Endodermal cell (in vitro differentiated cells): ENCODE results near the gene FLT3LG. TPM values are rescaled to one million over a fixed set of nuclear protein-coding genes. Genes with fewer than 3 reads are reported as not detected.

Source experiments
- DNase-seq: peaks from one replicate; pipeline ENCODE4 v3.0.0-alpha.2; 2017
- H3K27ac ChIP-seq: 2 replicates; pipeline ENCODE4 v1.5.1; 2013; ENCODE audit warnings: mild to moderate bottlenecking, low read depth, low read length, moderate library complexity
- H3K27me3 ChIP-seq: 2 replicates; pipeline ENCODE4 v1.6.1; 2013; ENCODE audit warnings: mild to moderate bottlenecking, low read length, moderate library complexity; ENCODE audit not compliant: insufficient read depth, control insufficient read depth, poor library complexity, severe bottlenecking
- H3K36me3 ChIP-seq: 2 replicates; pipeline ENCODE4 v1.7.0; 2013; ENCODE audit warnings: mild to moderate bottlenecking, low read length, moderate library complexity; ENCODE audit not compliant: control insufficient read depth, insufficient read depth
- H3K4me1 ChIP-seq: one replicate; pipeline ENCODE4 v1.7.0; 2013; ENCODE audit warnings: low read length; ENCODE audit not compliant: control insufficient read depth, insufficient read depth
- H3K4me3 ChIP-seq: 2 replicates; pipeline ENCODE4 v1.5.1; 2013; ENCODE audit warnings: mild to moderate bottlenecking, low read length, moderate library complexity
- H3K9ac ChIP-seq: 2 replicates; pipeline ENCODE4 v1.6.1; 2013; ENCODE audit warnings: mild to moderate bottlenecking, low read length, moderate library complexity; ENCODE audit not compliant: poor library complexity, severe bottlenecking; ENCODE audit errors: extremely low read depth
- H3K9me3 ChIP-seq: 2 replicates; pipeline ENCODE4 v1.6.1; 2013; ENCODE audit warnings: mild to moderate bottlenecking, low read length, moderate library complexity; ENCODE audit not compliant: control insufficient read depth
- H3K27ac Mint-ChIP-seq: 2 replicates; pipeline ENCODE4 v1.8.0; 2020; ENCODE audit warnings: mixed read lengths
- H3K27me3 Mint-ChIP-seq: 2 replicates; pipeline ENCODE4 v1.8.0; 2021; ENCODE audit warnings: mild to moderate bottlenecking, mixed read lengths; ENCODE audit not compliant: insufficient read depth
- H3K36me3 Mint-ChIP-seq: 2 replicates; pipeline ENCODE4 v1.8.0; 2020; ENCODE audit warnings: low read depth, mixed read lengths
- H3K4me1 Mint-ChIP-seq: 2 replicates; pipeline ENCODE4 v1.8.0; 2020; ENCODE audit warnings: mixed read lengths
- H3K4me3 Mint-ChIP-seq: 2 replicates; pipeline ENCODE4 v1.8.0; 2020; ENCODE audit warnings: mild to moderate bottlenecking, moderate library complexity, mixed read lengths
- H3K9me3 Mint-ChIP-seq: 2 replicates; pipeline ENCODE4 v1.8.0; 2020; ENCODE audit warnings: mild to moderate bottlenecking, mixed read lengths
- CTCF ChIP-seq: fragments of 200-600 bp; sonication (generic); conservative IDR thresholded peaks from 2 replicates; pipeline ENCODE4 v1.5.0; 2021; ENCODE audit warnings: antibody characterized with exemption, mild to moderate bottlenecking
- WGBS, 2 experiments: methylation state at CpG; one replicate each; pipeline versions ENCODE4 v1.1.5 to v1.1.7; 2013; ENCODE audit warnings: missing lambda C conversion rate in 2 of 2, mixed read lengths in 1 of 2; ENCODE audit not compliant: insufficient coverage in 1 of 2, insufficient read length in 1 of 2; 5-methylcytosine and 5-hydroxymethylcytosine counted together
- total RNA-seq, 2 donors: library from RNA; stranded (reverse); fragmentation: NEBNext Ultra II Directional in 1 of 2; extraction: Animal tissue kit (Norgen Biotek cat#: 25700) in 1 of 2; gene quantifications; 2 replicates in 1 of 2; 3 replicates in 1 of 2; pipeline ENCODE4 v1.2.1, GENCODE V29; 2021

FLT3LG gene
- total RNA-seq, 2 donors from 2014 or later, result 0.75 to 2.3 TPM

GRCh38 chr19:49528211-49528771 lies 54.3 kb downstream of the FLT3LG start:
- no peaks in the 10 kb centered on the region for H3K36me3 ChIP-seq
- no peak for TF ChIP-seq CTCF
- no peak overlapping the region for H3K4me3 ChIP-seq
- H3K9me3 Mint-ChIP-seq, result no peaks in the 10 kb centered on the region
- H3K4me1 ChIP-seq, result no peaks in the 10 kb centered on the region
- H3K27ac Mint-ChIP-seq, result no peak overlapping the region
- no peak overlapping the region for H3K9ac ChIP-seq
- DNase-seq, result no peak
- WGBS, 2 experiments, result 88 to 94% methylated on average over 16 to 25 of the region's 25 CpGs
- no peaks in the 10 kb centered on the region for H3K9me3 ChIP-seq
- peaks cover 34% of the 10 kb centered on the region for H3K36me3 Mint-ChIP-seq
- H3K4me3 Mint-ChIP-seq, result peak overlapping the region; percentile 46
- no peaks in the 10 kb centered on the region for H3K27me3 ChIP-seq
- no peak overlapping the region for H3K27ac ChIP-seq
- H3K27me3 Mint-ChIP-seq, result peaks cover 17% of the 10 kb centered on the region
- no peaks in the 10 kb centered on the region for H3K4me1 Mint-ChIP-seq

- WGBS, 2 experiments, result 94 to 97% methylated on average over 6 to 7 of the region's 7 CpGs
- no peaks in the 10 kb centered on the region for H3K36me3 ChIP-seq
- no peak for DNase-seq
- peaks cover 6% of the 10 kb centered on the region for H3K4me1 Mint-ChIP-seq
- H3K27ac ChIP-seq, result no peak overlapping the region
- TF ChIP-seq CTCF, result no peak
- H3K9me3 Mint-ChIP-seq, result no peaks in the 10 kb centered on the region
- no peak overlapping the region for H3K4me3 ChIP-seq
- H3K4me3 Mint-ChIP-seq, result no peak overlapping the region
- H3K36me3 Mint-ChIP-seq, result peaks cover 23% of the 10 kb centered on the region
- H3K9ac ChIP-seq, result no peak overlapping the region
- H3K27ac Mint-ChIP-seq, result no peak overlapping the region
- H3K27me3 Mint-ChIP-seq, result peaks cover 27% of the 10 kb centered on the region
- H3K9me3 ChIP-seq, result no peaks in the 10 kb centered on the region
- H3K4me1 ChIP-seq, result no peaks in the 10 kb centered on the region
- peaks cover 9% of the 10 kb centered on the region for H3K27me3 ChIP-seq
These were observed 56.7 kb downstream of the FLT3LG start for GRCh38 chr19:49530708-49531107.

- Histone ChIP-seq H3K27me3 (peaks cover 9% of the 10 kb centered on the region), H3K9me3 (no peaks in the 10 kb centered on the region), H3K4me1 (no peaks in the 10 kb centered on the region), H3K36me3 (no peaks in the 10 kb centered on the region), H3K4me3 (peak overlapping the region; percentile 78), H3K27ac (no peak overlapping the region), H3K9ac (no peak overlapping the region)
- TF ChIP-seq CTCF, result peak; percentile 75
- H3K4me1 Mint-ChIP-seq, result peaks cover 6% of the 10 kb centered on the region
- DNase-seq, result peak; percentile 94
- 2 to 4% methylated on average over 19 to 87 of the region's 87 CpGs for WGBS, 2 experiments
- no peaks in the 10 kb centered on the region for H3K9me3 Mint-ChIP-seq
- no peak overlapping the region for H3K27ac Mint-ChIP-seq
- H3K4me3 Mint-ChIP-seq, result peak overlapping the region; percentile 59
- peaks cover 10% of the 10 kb centered on the region for H3K36me3 Mint-ChIP-seq
- peaks cover 14% of the 10 kb centered on the region for H3K27me3 Mint-ChIP-seq
These were observed 59.8 kb downstream of the FLT3LG start for GRCh38 chr19:49533551-49534488.
